HEK293T (cell line): ENCODE data around the gene SMTNL1.

Experiments
- CTCF ChIA-PET: fragments of 350-600 bp; formaldehyde crosslinking; extraction: SDS; loops from one replicate; lab custom pipeline; 2021; ENCODE audit warnings: antibody characterized with exemption, inconsistent platforms; lab: Yijun Ruan, JAX
- POLR2A ChIA-PET: fragments of 350-600 bp; formaldehyde crosslinking; extraction: SDS; loops from one replicate; lab custom pipeline; 2020; ENCODE audit warnings: antibody characterized with exemption, inconsistent platforms; lab: Yijun Ruan, JAX
- DNase-seq: peaks from one replicate; pipeline ENCODE4 v3.0.0; 2012; ENCODE audit warnings: mixed read lengths; ENCODE audit errors: extremely low spot score
- ARNT ChIP-seq: fragments of 450-650 bp; IDR thresholded peaks from 2 replicates; pipeline ENCODE4 v1.6.1; 2017; ENCODE audit warnings: mild to moderate bottlenecking
- BHLHE40 ChIP-seq: fragments of 450-650 bp; IDR thresholded peaks from 2 replicates; pipeline ENCODE4 v1.6.1; 2016; ENCODE audit warnings: mild to moderate bottlenecking, moderate library complexity, borderline replicate concordance
- CTBP1 ChIP-seq: fragments of 450-650 bp; IDR thresholded peaks from 2 replicates; pipeline ENCODE4 v1.6.1; 2016; ENCODE audit warnings: borderline replicate concordance
- ELF4 ChIP-seq: fragments of 450-650 bp; IDR thresholded peaks from 2 replicates; pipeline ENCODE4 v1.6.1; 2017; ENCODE audit warnings: antibody characterized with exemption
- FOXA1 ChIP-seq: fragments of 450-650 bp; IDR thresholded peaks from 2 replicates; pipeline ENCODE4 v1.6.1; 2016; ENCODE audit warnings: mild to moderate bottlenecking
- FOXK2 ChIP-seq: fragments of 450-650 bp; IDR thresholded peaks from 2 replicates; pipeline ENCODE4 v1.6.1; 2016; ENCODE audit warnings: mild to moderate bottlenecking
- FOXM1 ChIP-seq: fragments of 450-650 bp; IDR thresholded peaks from 2 replicates; pipeline ENCODE4 v1.6.1; 2017; ENCODE audit warnings: mild to moderate bottlenecking, borderline replicate concordance
- HDGF ChIP-seq: fragments of 450-650 bp; IDR thresholded peaks from 2 replicates; pipeline ENCODE4 v1.6.1; 2017; ENCODE audit warnings: antibody characterized with exemption, borderline replicate concordance
- L3MBTL2 ChIP-seq: fragments of 450-650 bp; conservative IDR thresholded peaks from 2 replicates; pipeline ENCODE4 v1.6.1; 2016; ENCODE audit warnings: mild to moderate bottlenecking
- LEF1 ChIP-seq: fragments of 450-650 bp; IDR thresholded peaks from 2 replicates; pipeline ENCODE4 v1.6.1; 2017; ENCODE audit warnings: mild to moderate bottlenecking, borderline replicate concordance
- NFRKB ChIP-seq: fragments of 450-650 bp; IDR thresholded peaks from 2 replicates; pipeline ENCODE4 v1.6.1; 2016; ENCODE audit warnings: mild to moderate bottlenecking, moderate library complexity
- PKNOX1 ChIP-seq: fragments of 450-650 bp; IDR thresholded peaks from 2 replicates; pipeline ENCODE4 v1.6.1; 2016
- SP1 ChIP-seq: fragments of 450-650 bp; IDR thresholded peaks from 2 replicates; pipeline ENCODE4 v1.6.1; 2017
- SUZ12 ChIP-seq: fragments of 450-650 bp; IDR thresholded peaks from 2 replicates; pipeline ENCODE4 v1.6.1; 2016; ENCODE audit warnings: mild to moderate bottlenecking
- TARDBP ChIP-seq: fragments of 450-650 bp; IDR thresholded peaks from 2 replicates; pipeline ENCODE4 v1.6.1; 2016
- ZNF384 ChIP-seq: fragments of 450-650 bp; IDR thresholded peaks from 2 replicates; pipeline ENCODE4 v1.6.1; 2016

Gene SMTNL1

GRCh38 chr11:57560146-57560545, 22.8 kb downstream of the SMTNL1 start:
- DNase-seq, result no peak
- CTCF ChIA-PET, result no interaction called here
- POLR2A ChIA-PET, result no interaction called here
- no peak for TF ChIP-seq FOXK2
- TF ChIP-seq ARNT, result no peak
- no peak for TF ChIP-seq CTBP1
- TF ChIP-seq FOXA1, result no peak
- no peak for TF ChIP-seq TARDBP
- no peak for TF ChIP-seq ELF4
- no peak for TF ChIP-seq NFRKB
- TF ChIP-seq PKNOX1, result no peak
- no peak for TF ChIP-seq SUZ12
- TF ChIP-seq SP1, result no peak

- ChIA-PET CTCF (interaction anchor here (0.6 kb wide), 1 partner anchor 90 kb away, joined by 5 read pairs; no protein-coding TSS in a partner anchor), POLR2A (no interaction called here)
- no peak for DNase-seq
- no peak for TF ChIP-seq BHLHE40
- TF ChIP-seq TARDBP, result no peak
- TF ChIP-seq FOXA1, result no peak
- TF ChIP-seq HDGF, result no peak
- TF ChIP-seq NFRKB, result no peak
- no peak for TF ChIP-seq FOXM1
- TF ChIP-seq SP1, result no peak
- TF ChIP-seq CTBP1, result no peak
- TF ChIP-seq ELF4, result no peak
- no peak for TF ChIP-seq LEF1
Measured at GRCh38 chr11:57562596-57562995, 25.2 kb downstream of the SMTNL1 start.

- POLR2A ChIA-PET, result interaction anchor here (0.6 to 2.2 kb wide), 2 partner anchors 51 to 78 kb away, joined by 3 to 8 read pairs; partner anchors contain the start of gene SLC43A1
- DNase-seq, result no peak
- CTCF ChIA-PET, result interaction anchor here (1.1 kb wide), 1 partner anchor 78 kb away, joined by 4 read pairs; no protein-coding TSS in a partner anchor
- no peak for TF ChIP-seq SUZ12
Measured at GRCh38 chr11:57566005-57566904, 28.9 kb downstream of the SMTNL1 start.

- CTCF ChIA-PET, result interaction anchor here (0.5 to 3.0 kb wide), 8 partner anchors 15 to 81 kb away, joined by 3 to 59 read pairs (median 6); no protein-coding TSS in a partner anchor
- no peak for DNase-seq
- TF ChIP-seq FOXA1, result no peak
- TF ChIP-seq L3MBTL2, result no peak
- TF ChIP-seq ELF4, result no peak
- no peak for TF ChIP-seq SUZ12
- no peak for TF ChIP-seq FOXM1
- no peak for TF ChIP-seq TARDBP
- TF ChIP-seq CTBP1, result no peak
- no peak for TF ChIP-seq BHLHE40
- no peak for TF ChIP-seq ZNF384
- TF ChIP-seq HDGF, result no peak
- TF ChIP-seq SP1, result no peak
- TF ChIP-seq FOXK2, result no peak
- TF ChIP-seq ARNT, result no peak
- TF ChIP-seq LEF1, result no peak
Measured at GRCh38 chr11:57566905-57567514, 29.6 kb downstream of the SMTNL1 start.

GRCh38 chr11:57567515-57568329, 30.3 kb downstream of the SMTNL1 start, which contains the start of gene UBE2L6:
TSS of gene UBE2L6 (minus strand) at chr11:57567672. CDS start at chr11:57567611, 61 bp downstream.
- CTCF ChIA-PET, result interaction anchor here (0.5 to 3.0 kb wide), 16 partner anchors 10 to 263 kb away, joined by 3 to 59 read pairs (median 4); no protein-coding TSS in a partner anchor
- peak; percentile 87 for DNase-seq
- POLR2A ChIA-PET, result interaction anchor here (0.6 to 2.2 kb wide), 4 partner anchors 52 to 77 kb away, joined by 3 to 22 read pairs (median 6); partner anchors contain the start of gene SLC43A1
- TF ChIP-seq HDGF (no peak), ARNT (no peak), TARDBP (no peak), CTBP1 (no peak), SUZ12 (no peak), FOXA1 (no peak), ZNF384 (no peak), SP1 (no peak), FOXM1 (no peak), FOXK2 (no peak), LEF1 (no peak), BHLHE40 (no peak), L3MBTL2 (no peak; the same call in 1 of the 2 replicates), PKNOX1 (no peak), NFRKB (no peak)

More at GRCh38 chr11:57566905-57567514, 29.6 kb downstream of the SMTNL1 start:
- POLR2A ChIA-PET, result interaction anchor here (0.6 to 2.2 kb wide), 3 partner anchors 51 to 77 kb away, joined by 3 to 22 read pairs (median 8); partner anchors contain the start of gene SLC43A1
